Common myeloid progenitor, CD34-positive (primary cell): Measurements from ENCODE around the gene RGCC. TPM values are rescaled to one million over a fixed set of nuclear protein-coding genes. Genes with fewer than 3 reads are reported as not detected.

Experiments
- CTCF ChIA-PET: fragments of 350-600 bp; sonication (Branson Sonifier 250); formaldehyde crosslinking; loops from one replicate; lab custom pipeline; 2021; ENCODE audit warnings: antibody characterized with exemption; lab: Charles Lee
- POLR2A ChIA-PET: fragments of 350-600 bp; sonication (Branson Sonifier 250); formaldehyde crosslinking; loops from one replicate; lab custom pipeline; 2021; ENCODE audit warnings: antibody characterized with exemption; lab: Charles Lee
- DNase-seq, 3 donors: peaks; one replicate each; pipeline versions ENCODE4 v3.0.0 to v3.0.0-alpha.2; 2013
- H3K27ac ChIP-seq, 2 experiments: 1 replicate in 1 of 2; 2 replicates in 1 of 2; pipeline ENCODE4 v1.7.0; 2013; ENCODE audit warnings: inconsistent platforms in 2 of 2, low read length in 2 of 2, mild to moderate bottlenecking in 2 of 2, low read depth in 1 of 2, moderate library complexity in 1 of 2; ENCODE audit not compliant: severe bottlenecking in 2 of 2, insufficient read depth in 1 of 2, poor library complexity in 1 of 2
- H3K27me3 ChIP-seq, 5 experiments: replicated peaks in 2 of 5; 1 replicate in 3 of 5; 2 replicates in 2 of 5; pipeline versions ENCODE4 v1.6.1 to v1.7.0; 2013; ENCODE audit warnings: low read length in 4 of 5, mild to moderate bottlenecking in 2 of 5, moderate library complexity in 2 of 5, inconsistent platforms in 1 of 5; ENCODE audit not compliant: insufficient read depth in 5 of 5, control insufficient read depth in 4 of 5
- H3K36me3 ChIP-seq, 4 experiments: 1 replicate in 2 of 4; 2 replicates in 2 of 4; pipeline versions ENCODE4 v1.6.1 to v1.7.0; 2013; ENCODE audit warnings: low read length in 3 of 4, control low read depth in 1 of 4, mild to moderate bottlenecking in 1 of 4; ENCODE audit not compliant: control insufficient read depth in 4 of 4, insufficient read depth in 4 of 4
- H3K4me1 ChIP-seq, 4 experiments: 1 replicate in 3 of 4; 2 replicates in 1 of 4; pipeline versions ENCODE4 v1.6.1 to v1.7.1; 2013; ENCODE audit warnings: low read length in 3 of 4, mild to moderate bottlenecking in 3 of 4, control low read depth in 1 of 4, inconsistent platforms in 1 of 4, moderate library complexity in 1 of 4; ENCODE audit not compliant: control insufficient read depth in 4 of 4, insufficient read depth in 4 of 4; ENCODE audit errors: control extremely low read depth in 1 of 4
- H3K4me3 ChIP-seq, 7 experiments: 1 replicate in 4 of 7; 2 replicates in 3 of 7; pipeline versions ENCODE4 v1.5.1 to v1.7.0; 2013; ENCODE audit warnings: mild to moderate bottlenecking in 7 of 7, low read length in 6 of 7, moderate library complexity in 6 of 7, inconsistent platforms in 2 of 7, low read depth in 2 of 7, control low read depth in 1 of 7; ENCODE audit not compliant: insufficient read depth in 4 of 7, control insufficient read depth in 1 of 7; ENCODE audit errors: extremely low read depth in 1 of 7
- H3K9me3 ChIP-seq, 5 experiments: 1 replicate in 4 of 5; 2 replicates in 1 of 5; pipeline versions ENCODE4 v1.6.1 to v1.7.1; 2013; ENCODE audit warnings: low read length in 4 of 5, mild to moderate bottlenecking in 2 of 5, inconsistent platforms in 1 of 5, low read depth in 1 of 5, moderate library complexity in 1 of 5; ENCODE audit not compliant: control insufficient read depth in 4 of 5, insufficient read depth in 2 of 5; ENCODE audit errors: control extremely low read depth in 1 of 5
- WGBS: methylation state at CpG from one replicate; pipeline ENCODE4 v1.1.5; 2013; ENCODE audit not compliant: insufficient coverage; 5-methylcytosine and 5-hydroxymethylcytosine counted together
- polyA plus RNA-seq: library from polyadenylated mRNA; unstranded; fragments of 120-200 nt; gene quantifications from one replicate; pipeline ENCODE4 v1.2.1, GENCODE V29; 2013

The RGCC gene, protein sequence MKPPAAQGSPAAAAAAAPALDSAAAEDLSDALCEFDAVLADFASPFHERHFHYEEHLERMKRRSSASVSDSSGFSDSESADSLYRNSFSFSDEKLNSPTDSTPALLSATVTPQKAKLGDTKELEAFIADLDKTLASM
- 77.3 TPM for polyA plus RNA-seq

DNA sequence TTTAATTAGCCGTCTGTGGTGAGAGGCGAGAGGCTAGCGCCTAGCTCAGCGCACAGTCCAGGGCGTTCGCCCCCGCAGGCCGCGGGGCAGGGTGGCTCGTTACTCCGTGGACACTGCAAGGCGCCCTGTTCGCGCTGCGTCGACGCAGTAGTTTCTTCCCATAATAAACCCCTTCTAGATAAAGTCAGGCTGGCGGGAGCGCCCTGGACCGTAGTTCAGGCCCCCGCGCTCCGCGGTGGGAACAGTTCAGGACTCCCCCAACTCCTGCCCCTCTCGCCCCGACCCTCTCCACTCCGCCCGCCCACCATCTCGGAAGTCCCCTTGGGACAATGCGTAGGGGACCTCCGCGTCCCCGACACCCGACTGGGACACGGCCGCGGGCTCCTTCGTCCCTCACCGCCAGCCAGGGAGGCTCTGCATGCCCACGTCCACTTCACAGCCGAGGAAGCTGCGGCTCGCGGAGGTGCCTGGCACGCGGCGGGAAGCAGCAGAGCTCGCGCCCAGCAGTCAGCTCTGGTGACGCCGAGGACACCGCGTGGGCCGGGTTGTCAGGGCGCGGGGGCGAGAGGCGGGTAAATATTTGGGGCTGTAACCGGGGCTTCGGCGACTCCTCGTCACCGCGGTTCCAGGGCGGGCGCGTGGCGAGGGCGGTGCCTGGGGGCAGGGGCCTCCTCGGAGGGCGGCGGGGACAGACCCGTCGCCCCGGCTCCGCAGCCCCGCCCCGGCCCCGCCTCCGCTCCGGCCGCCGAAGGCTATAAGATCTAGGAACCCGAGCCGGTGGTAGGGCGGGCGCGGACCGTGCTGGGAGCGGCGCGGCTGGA lies at the start of gene RGCC:
TSS of gene RGCC (plus strand) at position 783 of the 821 bp plus-strand sequence. CDS start 158 bp downstream, outside the sequence.
- Histone ChIP-seq H3K27ac (peak within 1 kb of the TSS in 1 of 2 experiments; percentile 64), H3K36me3 (peaks cover 0 to 3% (median 1%) of the 10 kb centered on the region in 4 experiments), H3K4me1 (peaks cover 2 to 30% (median 27%) of the 10 kb centered on the region in 4 experiments), H3K4me3 (peak within 1 kb of the TSS; percentile 32 to 81 (median 67)), H3K27me3 (peaks cover 0 to 53% (median 11%) of the 10 kb centered on the region in 5 experiments), H3K9me3 (peaks cover 0 to 10% (median 2%) of the 10 kb centered on the region in 5 experiments)
- WGBS = 4% methylated on average over 80 of the region's 92 CpGs
- ChIA-PET CTCF (no interaction called here), POLR2A (no interaction called here)
- DNase-seq = peak; percentile 91 to 97 (median 96)

DNA sequence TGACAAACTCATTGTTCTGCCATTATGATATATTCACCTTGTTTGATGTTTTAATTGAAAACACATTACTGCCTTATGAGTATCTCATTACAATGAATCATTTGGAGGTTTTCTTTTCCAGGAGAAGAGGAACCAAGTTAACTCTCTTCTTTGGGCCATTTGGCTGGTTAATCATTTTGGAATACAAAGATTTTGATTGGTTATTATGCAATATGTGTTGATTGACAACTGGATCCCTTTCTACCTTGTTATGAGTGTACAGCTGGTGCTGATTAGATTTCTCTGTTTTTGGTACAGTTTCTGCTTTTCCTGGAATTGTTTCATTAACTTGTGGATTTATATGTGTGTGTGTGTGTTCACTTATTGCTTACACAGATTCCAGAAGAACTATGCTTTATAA lies 49.2 kb upstream of the RGCC start:
- H3K36me3 ChIP-seq = no peaks in the 10 kb centered on the region
- no peaks in the 10 kb centered on the region for H3K4me1 ChIP-seq
- no peak for DNase-seq
- H3K9me3 ChIP-seq = no peaks in the 10 kb centered on the region
- CTCF ChIA-PET = interaction anchor here (1.2 kb wide), 1 partner anchor 260 kb away, joined by 5 read pairs; no protein-coding TSS in a partner anchor
- POLR2A ChIA-PET = no interaction called here
- H3K27me3 ChIP-seq = no peaks in the 10 kb centered on the region
- no peak overlapping the region for H3K4me3 ChIP-seq
- no peak overlapping the region for H3K27ac ChIP-seq

DNA sequence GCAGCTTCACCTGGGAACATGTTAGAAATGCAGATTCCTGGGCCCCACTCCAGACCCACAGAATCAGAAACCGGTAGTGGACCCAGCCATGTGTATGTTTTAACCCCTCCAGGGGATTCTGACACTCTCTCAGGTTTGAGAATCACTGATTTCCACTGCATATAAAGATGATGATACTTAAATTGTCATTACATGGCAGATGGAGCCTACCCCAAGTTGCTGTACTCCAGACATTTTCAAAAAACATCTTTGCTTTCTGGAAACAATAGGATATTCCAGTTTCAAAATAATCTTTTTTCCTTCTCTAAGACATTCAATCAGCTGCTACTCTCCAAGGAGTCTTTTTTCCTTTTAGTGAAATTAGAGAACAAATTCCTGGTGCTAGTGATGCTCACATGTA lies 48.6 kb upstream of the RGCC start:
- Histone ChIP-seq H3K4me1 (no peaks in the 10 kb centered on the region), H3K4me3 (no peak overlapping the region), H3K27ac (no peak overlapping the region), H3K9me3 (no peaks in the 10 kb centered on the region), H3K27me3 (no peaks in the 10 kb centered on the region), H3K36me3 (no peaks in the 10 kb centered on the region)
- ChIA-PET CTCF (interaction anchor here (1.1 to 1.4 kb wide), 4 partner anchors 10 to 260 kb away, joined by 4 to 7 read pairs (median 4); no protein-coding TSS in a partner anchor), POLR2A (no interaction called here)
- no peak for DNase-seq
- WGBS = no CpG with 5 or more reads among the region's 1 CpG

DNA sequence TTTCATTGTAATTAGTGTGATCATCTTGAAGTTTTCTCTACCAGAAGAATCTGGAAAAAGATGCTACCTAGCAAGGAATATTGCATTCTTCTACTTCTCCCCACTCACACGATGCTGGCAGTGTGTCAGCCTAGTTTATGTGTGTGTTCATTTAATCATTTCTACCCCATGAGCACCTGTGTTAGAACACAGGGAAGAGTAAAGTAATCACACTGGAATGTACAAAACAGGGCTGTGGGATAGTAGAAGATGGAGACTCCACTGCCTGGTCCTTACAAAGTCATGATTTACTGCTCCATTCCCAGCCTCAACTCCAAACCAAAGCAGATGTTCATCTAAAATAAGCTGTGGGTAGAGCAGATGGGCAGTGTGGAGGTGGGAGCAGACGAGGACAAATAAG lies 47.7 kb upstream of the RGCC start:
- no peak overlapping the region for H3K27ac ChIP-seq
- no peak overlapping the region for H3K4me3 ChIP-seq
- H3K27me3 ChIP-seq = no peaks in the 10 kb centered on the region
- H3K4me1 ChIP-seq = no peaks in the 10 kb centered on the region
- no CpG with 5 or more reads among the region's 2 CpGs for WGBS
- H3K36me3 ChIP-seq = no peaks in the 10 kb centered on the region
- CTCF ChIA-PET = interaction anchor here (0.7 to 1.4 kb wide), 5 partner anchors 11 to 277 kb away, joined by 4 to 7 read pairs (median 4); no protein-coding TSS in a partner anchor
- POLR2A ChIA-PET = no interaction called here
- no peak for DNase-seq
- no peaks in the 10 kb centered on the region for H3K9me3 ChIP-seq

DNA sequence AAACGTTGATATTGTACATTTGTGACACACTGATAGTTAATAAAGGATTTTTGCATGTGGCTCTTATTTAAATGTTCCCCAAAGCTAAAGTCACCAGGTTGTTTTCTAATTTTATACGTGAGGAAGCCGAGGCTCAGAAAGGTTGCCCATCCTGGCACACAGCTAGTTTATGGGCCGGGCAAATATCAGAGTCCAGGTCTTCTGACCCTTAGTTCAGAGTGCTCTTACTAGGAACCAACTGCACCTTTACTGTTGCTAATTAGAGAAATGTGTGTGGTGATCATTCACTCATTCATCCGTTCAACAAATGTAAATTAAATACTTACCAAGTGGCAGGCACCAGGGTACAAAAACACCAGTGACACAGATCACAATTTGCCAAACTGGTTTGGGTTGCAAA lies 46.3 kb upstream of the RGCC start:
- POLR2A ChIA-PET = no interaction called here
- no peak for DNase-seq
- H3K4me1 ChIP-seq = no peaks in the 10 kb centered on the region
- WGBS = 100% methylated on average over 4 of the region's 5 CpGs
- no peaks in the 10 kb centered on the region for H3K36me3 ChIP-seq
- no peaks in the 10 kb centered on the region for H3K27me3 ChIP-seq
- no peaks in the 10 kb centered on the region for H3K9me3 ChIP-seq
- no peak overlapping the region for H3K4me3 ChIP-seq
- no peak overlapping the region for H3K27ac ChIP-seq
- CTCF ChIA-PET = interaction anchor here (0.5 to 2.6 kb wide), 7 partner anchors 10 to 700 kb away, joined by 3 to 13 read pairs (median 4); no protein-coding TSS in a partner anchor

DNA sequence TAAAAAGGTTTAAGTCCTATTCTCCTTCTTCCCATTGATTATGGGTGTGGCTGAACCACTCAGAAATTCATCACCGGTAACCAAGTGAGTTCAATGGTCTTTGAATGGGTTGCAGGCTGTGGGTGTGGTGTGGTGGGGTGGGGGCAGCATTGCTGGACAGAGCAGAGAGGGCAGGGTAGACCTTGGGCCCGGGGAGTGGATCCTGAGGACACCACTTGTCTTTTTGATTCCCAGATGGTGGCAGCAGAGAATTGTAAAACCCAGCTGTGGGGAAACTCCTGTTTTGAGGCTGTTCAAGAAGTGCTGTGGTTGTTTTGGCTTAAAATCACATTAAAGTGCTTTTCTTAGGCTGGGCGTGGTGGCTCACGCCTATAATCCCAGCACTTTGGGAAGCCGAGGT lies 45.8 kb upstream of the RGCC start:
- H3K4me1 ChIP-seq = no peaks in the 10 kb centered on the region
- ChIA-PET CTCF (interaction anchor here (0.6 to 2.6 kb wide), 5 partner anchors 9 to 241 kb away, joined by 3 to 13 read pairs (median 3); no protein-coding TSS in a partner anchor), POLR2A (interaction anchor here (0.7 kb wide), 1 partner anchor 804 kb away, joined by 3 read pairs; no protein-coding TSS in a partner anchor)
- no peak overlapping the region for H3K27ac ChIP-seq
- H3K4me3 ChIP-seq = no peak overlapping the region
- no peaks in the 10 kb centered on the region for H3K27me3 ChIP-seq
- H3K36me3 ChIP-seq = no peaks in the 10 kb centered on the region
- peak; percentile 31 to 56 (median 40) for DNase-seq
- 72% methylated on average over 4 of the region's 5 CpGs for WGBS
- H3K9me3 ChIP-seq = no peaks in the 10 kb centered on the region

DNA sequence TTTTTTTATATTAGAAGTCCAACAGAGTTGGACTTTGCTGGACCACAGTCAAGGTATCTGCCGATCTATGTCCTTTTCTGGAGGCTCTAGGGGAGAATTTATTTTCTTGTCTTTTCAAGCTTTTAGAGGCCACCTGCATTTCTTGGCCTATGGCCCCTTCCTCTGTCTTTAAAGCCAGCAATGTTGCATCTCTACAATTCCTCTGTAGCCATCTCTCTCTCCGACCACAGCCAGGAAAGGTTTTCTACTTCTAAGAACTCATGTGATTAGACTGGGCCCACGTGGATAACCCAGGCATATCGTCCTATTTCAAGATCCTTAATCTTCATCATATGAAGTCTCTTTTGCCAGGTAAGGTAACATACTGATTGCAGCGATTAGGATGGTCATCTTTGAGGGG lies 43.5 kb upstream of the RGCC start:
- ChIA-PET CTCF (interaction anchor here (1.0 to 1.3 kb wide), 3 partner anchors 45 to 241 kb away, joined by 3 to 4 read pairs (median 3); no protein-coding TSS in a partner anchor), POLR2A (no interaction called here)
- Histone ChIP-seq H3K4me3 (no peak overlapping the region), H3K9me3 (no peaks in the 10 kb centered on the region), H3K27me3 (no peaks in the 10 kb centered on the region), H3K36me3 (no peaks in the 10 kb centered on the region), H3K27ac (no peak overlapping the region), H3K4me1 (no peaks in the 10 kb centered on the region)
- 93% methylated on average over 3 of the region's 5 CpGs for WGBS
- DNase-seq = no peak
